ENCODE results near the gene C10orf88. TPM values are rescaled to one million over a fixed set of nuclear protein-coding genes. Genes with fewer than 3 reads are reported as not detected.
"Not testable (repeated sequence)": the region's sequence is repeated elsewhere in the genome, so short reads cannot be mapped to it uniquely, and the experiment has no call there.

The C10orf88 gene
- total RNA-seq, 2 experiments from 2014 or later: 9.5 to 11.8 TPM

GRCh38 chr10:122939856-122940543 is 14.0 kb downstream of the C10orf88 start:
- Mint-ChIP-seq H3K4me3 (no peak overlapping the region), H3K27me3 (no peaks in the 10 kb centered on the region), H3K9me3 (ENCODE audit: low read depth) (no peaks in the 10 kb centered on the region), H3K27ac (no peak overlapping the region), H3K36me3 (peaks cover 48% of the 10 kb centered on the region), H3K4me1 (no peaks in the 10 kb centered on the region)
- ATAC-seq: no peak
- CTCF ChIA-PET: no interaction called here
- no peak for DNase-seq

- DNase-seq (no peak), ATAC-seq (no peak)
- CTCF ChIA-PET: no interaction called here
- no peaks in the 10 kb centered on the region for H3K27me3 Mint-ChIP-seq
- no peak overlapping the region for H3K4me3 Mint-ChIP-seq
- no peak overlapping the region for H3K27ac Mint-ChIP-seq
- H3K4me1 Mint-ChIP-seq: no peaks in the 10 kb centered on the region
- peaks cover 47% of the 10 kb centered on the region for H3K36me3 Mint-ChIP-seq
- no peaks in the 10 kb centered on the region for H3K9me3 Mint-ChIP-seq (ENCODE audit: low read depth)
Observed at GRCh38 chr10:122939133-122939855, 14.7 kb downstream of the C10orf88 start.

GRCh38 chr10:122931088-122931906 is 22.7 kb downstream of the C10orf88 start:
- ATAC-seq (no peak), DNase-seq (no peak)
- H3K4me3 Mint-ChIP-seq: no peak overlapping the region
- no peaks in the 10 kb centered on the region for H3K9me3 Mint-ChIP-seq (ENCODE audit: low read depth)
- H3K27me3 Mint-ChIP-seq: no peaks in the 10 kb centered on the region
- peaks cover 9% of the 10 kb centered on the region for H3K36me3 Mint-ChIP-seq
- CTCF ChIA-PET: no interaction called here
- H3K27ac Mint-ChIP-seq: no peak overlapping the region
- no peaks in the 10 kb centered on the region for H3K4me1 Mint-ChIP-seq

- no peak for DNase-seq
- ATAC-seq: no peak
- CTCF ChIA-PET: no interaction called here
- H3K27ac Mint-ChIP-seq: no peak overlapping the region
- no peak overlapping the region for H3K4me3 Mint-ChIP-seq
- peaks cover 4% of the 10 kb centered on the region for H3K36me3 Mint-ChIP-seq
- H3K4me1 Mint-ChIP-seq: no peaks in the 10 kb centered on the region
- H3K27me3 Mint-ChIP-seq: no peaks in the 10 kb centered on the region
- H3K9me3 Mint-ChIP-seq (ENCODE audit: low read depth): no peaks in the 10 kb centered on the region
Observed at GRCh38 chr10:122930140-122930539, 23.9 kb downstream of the C10orf88 start.

- Mint-ChIP-seq H3K27ac (no peak overlapping the region), H3K9me3 (ENCODE audit: low read depth) (no peaks in the 10 kb centered on the region), H3K4me1 (no peaks in the 10 kb centered on the region), H3K36me3 (no peaks in the 10 kb centered on the region), H3K4me3 (no peak overlapping the region), H3K27me3 (no peaks in the 10 kb centered on the region)
- CTCF ChIA-PET: no interaction called here
- DNase-seq: no peak
- no peak for ATAC-seq
Observed at GRCh38 chr10:122915700-122916099, 38.3 kb downstream of the C10orf88 start.

- ATAC-seq (peak; percentile 81), DNase-seq (peak; percentile 74)
- CTCF ChIA-PET: no interaction called here
- Mint-ChIP-seq H3K4me1 (no peaks in the 10 kb centered on the region), H3K9me3 (ENCODE audit: low read depth) (no peaks in the 10 kb centered on the region), H3K36me3 (no peaks in the 10 kb centered on the region), H3K4me3 (no peak overlapping the region), H3K27me3 (peaks cover 4% of the 10 kb centered on the region), H3K27ac (no peak overlapping the region)
Observed at GRCh38 chr10:122911889-122912484, 42.0 kb downstream of the C10orf88 start.

- H3K9me3 Mint-ChIP-seq (ENCODE audit: low read depth): no peaks in the 10 kb centered on the region
- peaks cover 11% of the 10 kb centered on the region for H3K27me3 Mint-ChIP-seq
- no peak within 1 kb of the TSS for H3K27ac Mint-ChIP-seq
- no peak for ATAC-seq
- DNase-seq: no peak
- no peaks in the 10 kb centered on the region for H3K4me1 Mint-ChIP-seq
- H3K36me3 Mint-ChIP-seq: no peaks in the 10 kb centered on the region
- no peak within 1 kb of the TSS for H3K4me3 Mint-ChIP-seq
- CTCF ChIA-PET: no interaction called here
Observed at GRCh38 chr10:122910310-122910709, 43.7 kb downstream of the C10orf88 start, which contains the start of gene FAM24A. Gene FAM24A, plus strand, starts transcription at chr10:122910610. Its CDS starts 1,025 bp downstream, at chr10:122911635.

GRCh38 chr10:122903861-122904260 is 50.2 kb downstream of the C10orf88 start:
- H3K4me3 Mint-ChIP-seq; H3K9me3 Mint-ChIP-seq (ENCODE audit: low read depth); ATAC-seq; H3K27ac Mint-ChIP-seq; CTCF ChIA-PET; H3K4me1 Mint-ChIP-seq; DNase-seq; H3K36me3 Mint-ChIP-seq: not testable (repeated sequence)
- peaks cover 30% of the 10 kb centered on the region for H3K27me3 Mint-ChIP-seq

GRCh38 chr10:122894261-122894944 is 59.6 kb downstream of the C10orf88 start:
- H3K4me1 Mint-ChIP-seq: peaks cover 6% of the 10 kb centered on the region
- H3K9me3 Mint-ChIP-seq (ENCODE audit: low read depth): no peaks in the 10 kb centered on the region
- H3K27ac Mint-ChIP-seq: peak overlapping the region; percentile 2
- ATAC-seq (no peak), DNase-seq (no peak)
- H3K27me3 Mint-ChIP-seq: no peaks in the 10 kb centered on the region
- H3K36me3 Mint-ChIP-seq: peaks cover 11% of the 10 kb centered on the region
- H3K4me3 Mint-ChIP-seq: peak overlapping the region; percentile 4
- CTCF ChIA-PET: no interaction called here

- CTCF ChIA-PET: no interaction called here
- Mint-ChIP-seq H3K9me3 (ENCODE audit: low read depth) (no peaks in the 10 kb centered on the region), H3K4me1 (peaks cover 22% of the 10 kb centered on the region), H3K27me3 (no peaks in the 10 kb centered on the region), H3K36me3 (peaks cover 28% of the 10 kb centered on the region), H3K27ac (no peak overlapping the region), H3K4me3 (no peak overlapping the region)
- ATAC-seq (no peak), DNase-seq (no peak)
Observed at GRCh38 chr10:122884166-122884565, 69.9 kb downstream of the C10orf88 start.

- Mint-ChIP-seq H3K4me1 (peaks cover 35% of the 10 kb centered on the region), H3K36me3 (peaks cover 34% of the 10 kb centered on the region), H3K27ac (no peak overlapping the region), H3K9me3 (ENCODE audit: low read depth) (no peaks in the 10 kb centered on the region), H3K4me3 (no peak overlapping the region), H3K27me3 (no peaks in the 10 kb centered on the region)
- DNase-seq: no peak
- CTCF ChIA-PET: no interaction called here
- ATAC-seq: no peak
Observed at GRCh38 chr10:122882766-122883165, 71.3 kb downstream of the C10orf88 start.

Data from activated CD8-positive, alpha-beta memory T cell treated with anti-CD3 and anti-CD28 coated beads, Interleukin-2, amount 10 ng/mL, durations not matched to agents 7 days and 5 days (primary cell).